Measurements from ENCODE around the gene WDR7.

Gene WDR7

DNA sequence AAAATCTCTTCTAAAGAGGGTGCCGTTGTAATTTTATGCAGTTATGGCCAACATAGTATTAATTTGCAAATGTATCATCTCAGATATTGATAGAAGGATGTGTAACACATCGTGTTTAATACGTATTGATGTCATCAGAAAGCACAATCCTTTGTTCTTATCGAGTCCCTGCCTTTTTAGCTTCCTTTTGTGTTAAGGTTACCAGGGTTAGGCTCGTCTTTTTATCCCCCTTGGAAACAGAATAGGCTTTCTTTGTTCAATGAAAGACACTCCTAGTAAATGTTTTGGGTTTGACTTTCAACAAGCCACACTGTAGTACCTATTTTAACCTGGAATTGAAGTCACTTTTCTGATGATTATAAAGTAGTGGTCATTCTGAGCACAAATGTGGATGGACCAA lies 136.2 kb downstream of the WDR7 start:
- Histone ChIP-seq H3K9ac (ENCODE audit: low read depth in 1 of 2, low read length in 2 of 2) (no peak overlapping the region), H3K27ac (ENCODE audit: low read depth, low read length) (no peak overlapping the region), H3K4me3 (ENCODE audit: low read depth in 1 of 2, low read length in 2 of 2) (no peak overlapping the region), H3K36me3 (ENCODE audit: control insufficient read depth in 1 of 2, insufficient read depth in 2 of 2, low read length in 2 of 2) (no peaks in the 10 kb centered on the region), H3K9me3 (ENCODE audit: control insufficient read depth in 1 of 2, low read length in 2 of 2) (no peaks in the 10 kb centered on the region), H3K4me1 (ENCODE audit: control insufficient read depth in 1 of 2, insufficient read depth in 2 of 2, low read length in 2 of 2) (no peaks in the 10 kb centered on the region), H3K27me3 (ENCODE audit: control insufficient read depth in 1 of 2, insufficient read depth in 2 of 2, low read length in 2 of 2) (no peaks in the 10 kb centered on the region)

DNA sequence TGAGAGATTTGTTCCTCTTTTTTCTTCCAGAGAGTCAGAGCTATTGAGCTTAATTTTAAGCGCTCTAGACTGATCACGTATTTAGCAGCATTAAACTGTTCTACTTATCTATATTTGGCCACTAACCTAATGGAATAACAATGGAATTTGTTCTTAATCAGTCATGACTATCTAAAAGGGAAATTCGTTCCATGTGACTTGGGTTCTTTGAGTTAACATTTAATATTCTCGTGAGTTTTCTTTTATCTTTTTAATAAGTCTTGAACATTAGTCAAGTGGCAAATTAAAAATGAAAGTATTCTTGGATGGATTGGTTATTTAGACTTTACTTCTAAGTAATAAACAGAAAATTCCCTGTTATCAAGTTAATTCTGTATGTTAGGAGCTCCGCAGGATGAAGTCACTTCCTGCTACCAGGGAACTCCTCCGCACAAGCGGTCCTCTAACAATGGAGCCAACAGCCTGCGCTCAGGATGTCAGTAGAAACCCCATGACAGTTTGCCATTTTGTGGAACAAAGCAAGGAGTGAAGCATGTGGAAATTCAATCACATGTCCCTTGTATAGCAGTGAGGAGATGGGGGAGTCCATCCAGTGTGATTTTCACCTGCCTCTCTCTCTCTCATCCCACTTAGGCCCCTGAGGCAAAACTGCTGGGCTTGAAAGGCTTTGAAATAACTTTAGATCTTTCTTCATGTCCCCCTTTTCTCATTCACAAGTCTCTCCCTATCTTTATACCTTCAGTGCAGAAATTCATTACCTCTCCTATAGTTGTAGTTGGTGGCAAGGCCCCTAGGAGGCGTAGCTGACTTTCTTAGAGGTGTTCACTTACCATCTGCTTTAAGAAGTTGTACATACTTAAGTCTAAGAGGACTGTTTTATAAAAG lies 138.1 kb downstream of the WDR7 start:
- H3K4me3 ChIP-seq (ENCODE audit: low read depth in 1 of 2, low read length in 2 of 2) = no peak overlapping the region
- no peak overlapping the region for H3K27ac ChIP-seq (ENCODE audit: low read depth, low read length)

DNA sequence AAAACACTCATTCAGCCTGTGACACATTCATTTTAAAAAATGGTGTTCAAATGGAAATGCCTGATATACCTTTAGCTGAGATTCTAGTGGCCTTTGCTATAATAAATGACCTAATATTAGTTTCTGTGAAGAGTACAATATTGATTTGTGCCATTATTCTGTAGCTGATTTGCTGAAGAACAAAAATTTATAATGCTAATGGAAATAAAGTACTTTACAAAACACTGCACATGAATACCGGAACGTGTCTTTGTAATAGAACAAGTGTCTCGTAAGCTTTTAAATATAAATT lies 138.7 kb downstream of the WDR7 start:
- Histone ChIP-seq H3K36me3 (ENCODE audit: control insufficient read depth in 1 of 2, insufficient read depth in 2 of 2, low read length in 2 of 2) (no peaks in the 10 kb centered on the region), H3K27ac (ENCODE audit: low read depth, low read length) (no peak overlapping the region), H3K27me3 (ENCODE audit: control insufficient read depth in 1 of 2, insufficient read depth in 2 of 2, low read length in 2 of 2) (no peaks in the 10 kb centered on the region), H3K4me1 (ENCODE audit: control insufficient read depth in 1 of 2, insufficient read depth in 2 of 2, low read length in 2 of 2) (no peaks in the 10 kb centered on the region), H3K9me3 (ENCODE audit: control insufficient read depth in 1 of 2, low read length in 2 of 2) (no peaks in the 10 kb centered on the region), H3K4me3 (ENCODE audit: low read depth in 1 of 2, low read length in 2 of 2) (no peak overlapping the region), H3K9ac (ENCODE audit: low read depth in 1 of 2, low read length in 2 of 2) (no peak overlapping the region)

More for the DNA sequence above, 138.1 kb downstream of the WDR7 start:
- H3K36me3 ChIP-seq (ENCODE audit: control insufficient read depth in 1 of 2, insufficient read depth in 2 of 2, low read length in 2 of 2) = no peaks in the 10 kb centered on the region
- no peaks in the 10 kb centered on the region for H3K4me1 ChIP-seq (ENCODE audit: control insufficient read depth in 1 of 2, insufficient read depth in 2 of 2, low read length in 2 of 2)
- no peaks in the 10 kb centered on the region for H3K27me3 ChIP-seq (ENCODE audit: control insufficient read depth in 1 of 2, insufficient read depth in 2 of 2, low read length in 2 of 2)
- no peak overlapping the region for H3K9ac ChIP-seq (ENCODE audit: low read depth in 1 of 2, low read length in 2 of 2)
- no peaks in the 10 kb centered on the region for H3K9me3 ChIP-seq (ENCODE audit: control insufficient read depth in 1 of 2, low read length in 2 of 2)

DNA sequence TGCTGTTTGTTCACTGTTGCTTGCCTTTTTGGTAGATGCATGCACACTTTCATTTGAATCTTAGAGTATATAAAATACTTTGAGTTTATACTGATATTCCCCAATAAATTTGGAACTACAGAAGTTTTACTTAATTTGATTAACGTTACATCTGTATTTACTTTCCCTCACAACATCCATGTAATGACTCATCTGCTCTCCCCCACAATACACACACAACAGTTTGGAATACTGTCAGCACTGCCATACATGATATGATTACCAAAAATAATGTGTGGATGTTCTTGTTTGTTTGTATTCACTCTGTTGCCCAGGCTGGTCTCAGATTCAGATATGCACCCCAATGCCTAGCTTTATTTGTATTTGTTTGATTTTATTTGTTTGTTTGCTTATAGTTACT lies 144.2 kb downstream of the WDR7 start:
- H3K9ac ChIP-seq (ENCODE audit: low read depth in 1 of 2, low read length in 2 of 2) = no peak overlapping the region
- no peak overlapping the region for H3K4me3 ChIP-seq (ENCODE audit: low read depth in 1 of 2, low read length in 2 of 2)
- H3K27ac ChIP-seq (ENCODE audit: low read depth, low read length) = no peak overlapping the region
- H3K9me3 ChIP-seq (ENCODE audit: control insufficient read depth in 1 of 2, low read length in 2 of 2) = no peaks in the 10 kb centered on the region
- H3K36me3 ChIP-seq (ENCODE audit: control insufficient read depth in 1 of 2, insufficient read depth in 2 of 2, low read length in 2 of 2) = no peaks in the 10 kb centered on the region
- no peaks in the 10 kb centered on the region for H3K4me1 ChIP-seq (ENCODE audit: control insufficient read depth in 1 of 2, insufficient read depth in 2 of 2, low read length in 2 of 2)
- no peaks in the 10 kb centered on the region for H3K27me3 ChIP-seq (ENCODE audit: control insufficient read depth in 1 of 2, insufficient read depth in 2 of 2, low read length in 2 of 2)

DNA sequence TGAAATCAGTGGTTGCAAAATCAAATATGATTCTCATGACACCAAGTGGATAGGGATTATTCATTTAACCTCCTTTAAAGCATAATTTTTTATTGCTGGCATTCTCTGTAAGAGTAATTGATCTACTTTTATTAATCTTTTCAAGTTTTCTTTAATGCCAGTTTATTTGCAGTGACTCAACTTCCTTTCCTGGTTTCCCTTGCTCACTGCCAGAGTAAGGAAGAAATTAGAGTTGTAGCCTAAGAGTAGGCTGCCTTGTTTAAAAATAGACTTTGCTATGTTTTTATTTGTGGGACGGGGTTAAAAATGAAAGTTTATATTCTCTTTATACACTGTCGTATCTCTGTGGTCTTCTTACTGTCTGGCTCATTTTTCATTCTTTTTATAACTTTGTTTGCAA lies 148.6 kb downstream of the WDR7 start:
- H3K27me3 ChIP-seq (ENCODE audit: control insufficient read depth in 1 of 2, insufficient read depth in 2 of 2, low read length in 2 of 2) = no peaks in the 10 kb centered on the region
- no peak overlapping the region for H3K9ac ChIP-seq (ENCODE audit: low read depth in 1 of 2, low read length in 2 of 2)
- H3K4me1 ChIP-seq (ENCODE audit: control insufficient read depth in 1 of 2, insufficient read depth in 2 of 2, low read length in 2 of 2) = no peaks in the 10 kb centered on the region
- no peak overlapping the region for H3K27ac ChIP-seq (ENCODE audit: low read depth, low read length)
- no peaks in the 10 kb centered on the region for H3K36me3 ChIP-seq (ENCODE audit: control insufficient read depth in 1 of 2, insufficient read depth in 2 of 2, low read length in 2 of 2)
- H3K4me3 ChIP-seq (ENCODE audit: low read depth in 1 of 2, low read length in 2 of 2) = no peak overlapping the region
- no peaks in the 10 kb centered on the region for H3K9me3 ChIP-seq (ENCODE audit: control insufficient read depth in 1 of 2, low read length in 2 of 2)

DNA sequence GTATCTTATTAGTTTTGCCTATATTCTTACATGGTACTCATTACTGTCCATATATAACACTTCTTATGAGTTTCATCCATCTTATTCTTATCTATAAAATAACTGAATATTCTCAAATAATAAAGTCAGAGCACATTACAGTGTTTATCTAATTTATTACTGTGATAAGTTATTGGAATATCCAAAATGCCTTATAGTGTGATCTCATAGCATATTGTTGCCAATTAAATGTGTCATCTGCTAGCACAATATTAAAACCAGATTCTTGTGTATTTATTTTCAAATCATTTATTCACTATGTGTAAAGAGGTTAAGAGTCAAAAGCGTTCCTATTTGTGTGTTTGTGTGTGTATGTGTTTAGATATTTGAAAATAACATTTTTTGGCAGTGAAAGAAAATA lies 151.9 kb downstream of the WDR7 start:
- Histone ChIP-seq H3K9ac (ENCODE audit: low read depth in 1 of 2, low read length in 2 of 2) (no peak overlapping the region), H3K4me3 (ENCODE audit: low read depth in 1 of 2, low read length in 2 of 2) (no peak overlapping the region), H3K27ac (ENCODE audit: low read depth, low read length) (no peak overlapping the region), H3K36me3 (ENCODE audit: control insufficient read depth in 1 of 2, insufficient read depth in 2 of 2, low read length in 2 of 2) (no peaks in the 10 kb centered on the region), H3K4me1 (ENCODE audit: control insufficient read depth in 1 of 2, insufficient read depth in 2 of 2, low read length in 2 of 2) (no peaks in the 10 kb centered on the region), H3K27me3 (ENCODE audit: control insufficient read depth in 1 of 2, insufficient read depth in 2 of 2, low read length in 2 of 2) (no peaks in the 10 kb centered on the region), H3K9me3 (ENCODE audit: control insufficient read depth in 1 of 2, low read length in 2 of 2) (no peaks in the 10 kb centered on the region)

DNA sequence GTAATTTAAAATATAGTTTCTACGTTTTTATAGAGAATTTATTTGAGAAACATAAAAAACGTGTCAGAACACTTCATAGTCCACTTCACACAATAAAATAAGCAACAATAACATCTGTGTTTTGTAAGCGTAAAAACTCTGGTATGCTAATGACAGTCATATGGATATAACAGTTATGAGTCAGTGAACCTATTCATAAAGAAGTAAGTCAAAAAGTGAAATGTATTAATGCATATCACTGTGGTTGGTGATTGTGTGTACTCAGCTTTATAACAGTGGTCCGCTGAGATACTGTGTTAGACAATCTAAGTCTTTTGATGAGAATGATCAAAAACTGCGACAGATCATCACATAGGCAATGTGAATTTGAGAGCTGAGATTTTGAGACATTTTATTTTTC lies 153.2 kb downstream of the WDR7 start:
- Histone ChIP-seq H3K27me3 (ENCODE audit: control insufficient read depth in 1 of 2, insufficient read depth in 2 of 2, low read length in 2 of 2) (no peaks in the 10 kb centered on the region), H3K27ac (ENCODE audit: low read depth, low read length) (no peak overlapping the region), H3K9me3 (ENCODE audit: control insufficient read depth in 1 of 2, low read length in 2 of 2) (no peaks in the 10 kb centered on the region), H3K4me3 (ENCODE audit: low read depth in 1 of 2, low read length in 2 of 2) (no peak overlapping the region), H3K9ac (ENCODE audit: low read depth in 1 of 2, low read length in 2 of 2) (no peak overlapping the region), H3K4me1 (ENCODE audit: control insufficient read depth in 1 of 2, insufficient read depth in 2 of 2, low read length in 2 of 2) (no peaks in the 10 kb centered on the region), H3K36me3 (ENCODE audit: control insufficient read depth in 1 of 2, insufficient read depth in 2 of 2, low read length in 2 of 2) (no peaks in the 10 kb centered on the region)

DNA sequence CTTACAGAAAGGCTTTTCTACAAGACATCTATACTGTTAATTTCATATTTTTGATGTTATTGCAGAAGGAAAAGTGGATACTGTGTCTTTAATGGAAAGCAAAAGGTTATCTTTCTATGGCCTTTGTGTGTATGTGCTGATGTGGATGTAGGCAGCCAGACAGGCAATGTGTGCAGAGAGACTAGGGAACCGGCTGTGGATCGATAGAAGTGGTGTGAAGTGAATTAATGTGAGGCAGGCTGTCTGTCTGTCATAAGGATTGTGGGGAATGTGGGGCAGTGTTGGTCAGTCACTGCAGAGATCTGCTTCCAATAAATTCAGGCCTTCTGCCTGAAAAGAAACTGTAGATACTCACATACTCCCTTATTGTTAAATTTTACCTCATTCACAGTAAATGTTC lies 156.7 kb downstream of the WDR7 start:
- H3K9ac ChIP-seq (ENCODE audit: low read depth in 1 of 2, low read length in 2 of 2) = no peak overlapping the region
- H3K27ac ChIP-seq (ENCODE audit: low read depth, low read length) = no peak overlapping the region

DNA sequence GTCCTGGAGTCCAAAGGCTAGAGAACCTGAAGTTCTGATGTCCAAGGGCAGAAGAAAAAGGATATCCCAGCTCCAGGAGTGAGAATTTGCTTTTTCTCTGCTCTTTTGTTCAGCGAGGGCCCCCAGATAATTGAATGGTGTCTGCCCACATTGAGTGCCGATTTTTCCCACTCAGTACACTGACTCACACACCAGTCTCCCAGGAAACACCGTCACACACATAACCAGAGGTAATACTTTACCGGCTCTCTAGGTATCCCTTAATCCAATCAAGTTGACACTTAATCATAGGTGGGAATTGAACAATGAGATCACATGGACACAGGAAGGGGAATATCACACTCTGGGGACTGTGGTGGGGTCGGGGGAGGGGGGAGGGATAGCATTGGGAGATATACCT lies 161.5 kb downstream of the WDR7 start:
- Histone ChIP-seq H3K9me3 (ENCODE audit: control insufficient read depth in 1 of 2, low read length in 2 of 2) (no peaks in the 10 kb centered on the region), H3K4me3 (ENCODE audit: low read depth in 1 of 2, low read length in 2 of 2) (no peak overlapping the region), H3K27ac (ENCODE audit: low read depth, low read length) (no peak overlapping the region), H3K36me3 (ENCODE audit: control insufficient read depth in 1 of 2, insufficient read depth in 2 of 2, low read length in 2 of 2) (no peaks in the 10 kb centered on the region), H3K27me3 (ENCODE audit: control insufficient read depth in 1 of 2, insufficient read depth in 2 of 2, low read length in 2 of 2) (no peaks in the 10 kb centered on the region), H3K9ac (ENCODE audit: low read depth in 1 of 2, low read length in 2 of 2) (no peak overlapping the region), H3K4me1 (ENCODE audit: control insufficient read depth in 1 of 2, insufficient read depth in 2 of 2, low read length in 2 of 2) (no peaks in the 10 kb centered on the region)

More for the DNA sequence above, 156.7 kb downstream of the WDR7 start:
- no peaks in the 10 kb centered on the region for H3K36me3 ChIP-seq (ENCODE audit: control insufficient read depth in 1 of 2, insufficient read depth in 2 of 2, low read length in 2 of 2)
- H3K9me3 ChIP-seq (ENCODE audit: control insufficient read depth in 1 of 2, low read length in 2 of 2) = no peaks in the 10 kb centered on the region
- no peaks in the 10 kb centered on the region for H3K27me3 ChIP-seq (ENCODE audit: control insufficient read depth in 1 of 2, insufficient read depth in 2 of 2, low read length in 2 of 2)
- no peak overlapping the region for H3K4me3 ChIP-seq (ENCODE audit: low read depth in 1 of 2, low read length in 2 of 2)
- H3K4me1 ChIP-seq (ENCODE audit: control insufficient read depth in 1 of 2, insufficient read depth in 2 of 2, low read length in 2 of 2) = no peaks in the 10 kb centered on the region

DNA sequence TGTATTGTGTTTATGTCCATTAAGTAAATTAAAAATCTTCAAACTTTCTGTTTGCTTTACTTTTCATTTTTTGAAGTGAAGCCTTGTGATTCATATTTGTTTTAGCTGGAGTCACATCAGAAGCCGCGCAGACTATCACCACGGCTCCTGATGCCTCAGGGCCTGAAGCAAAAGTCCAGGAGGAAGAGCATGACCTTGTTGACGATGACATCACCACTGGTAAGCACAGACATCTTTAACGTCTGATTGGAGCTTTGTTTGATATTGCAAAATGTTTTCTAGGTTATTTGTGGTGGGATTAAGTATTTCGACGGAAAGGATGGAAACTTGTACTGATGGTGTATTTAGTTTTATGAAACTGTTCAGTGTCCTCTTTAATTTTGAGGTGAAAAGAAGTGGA lies 164.8 kb downstream of the WDR7 start:
- no peaks in the 10 kb centered on the region for H3K36me3 ChIP-seq (ENCODE audit: control insufficient read depth in 1 of 2, insufficient read depth in 2 of 2, low read length in 2 of 2)

More for the DNA sequence above, 164.8 kb downstream of the WDR7 start:
- Histone ChIP-seq H3K4me1 (ENCODE audit: control insufficient read depth in 1 of 2, insufficient read depth in 2 of 2, low read length in 2 of 2) (no peaks in the 10 kb centered on the region), H3K27me3 (ENCODE audit: control insufficient read depth in 1 of 2, insufficient read depth in 2 of 2, low read length in 2 of 2) (no peaks in the 10 kb centered on the region), H3K9ac (ENCODE audit: low read depth in 1 of 2, low read length in 2 of 2) (no peak overlapping the region), H3K4me3 (ENCODE audit: low read depth in 1 of 2, low read length in 2 of 2) (no peak overlapping the region), H3K27ac (ENCODE audit: low read depth, low read length) (no peak overlapping the region), H3K9me3 (ENCODE audit: control insufficient read depth in 1 of 2, low read length in 2 of 2) (no peaks in the 10 kb centered on the region)
